Liver (tissue), 9 donors: Measurements from ENCODE around the gene WHRN. TPM values are rescaled to one million over a fixed set of nuclear protein-coding genes. Genes with fewer than 3 reads are reported as not detected.

Experiments
- DNase-seq: peaks from one replicate; pipeline ENCODE4 v3.0.0-alpha.2; 2017; ENCODE audit warnings: low spot score
- H3K27ac ChIP-seq, 2 donors: one replicate each; pipeline ENCODE4 v1.7.0; 2013; ENCODE audit warnings: inconsistent platforms in 2 of 2, low read length in 2 of 2, control low read depth in 1 of 2, low read depth in 1 of 2, mild to moderate bottlenecking in 1 of 2
- H3K27me3 ChIP-seq, 4 donors: one replicate each; pipeline versions ENCODE4 v1.6.1 to v1.7.0; 2013; ENCODE audit warnings: low read length in 3 of 4, inconsistent platforms in 1 of 4, mild to moderate bottlenecking in 1 of 4, moderate library complexity in 1 of 4; ENCODE audit not compliant: control insufficient read depth in 4 of 4, insufficient read depth in 4 of 4
- H3K36me3 ChIP-seq, 4 donors: one replicate each; pipeline versions ENCODE4 v1.6.1 to v1.7.0; 2013; ENCODE audit warnings: low read length in 3 of 4, mild to moderate bottlenecking in 3 of 4, low read depth in 1 of 4, moderate library complexity in 1 of 4; ENCODE audit not compliant: control insufficient read depth in 4 of 4, insufficient read depth in 3 of 4
- H3K4me1 ChIP-seq, 4 donors: one replicate each; pipeline versions ENCODE4 v1.6.1 to v1.7.0; 2013; ENCODE audit warnings: low read length in 3 of 4, mild to moderate bottlenecking in 3 of 4, moderate library complexity in 1 of 4; ENCODE audit not compliant: control insufficient read depth in 4 of 4, insufficient read depth in 4 of 4
- H3K4me3 ChIP-seq, 3 donors: one replicate each; pipeline versions ENCODE4 v1.6.1 to v1.7.0; 2013; ENCODE audit warnings: low read length in 3 of 3, control low read depth in 1 of 3, low read depth in 1 of 3, mild to moderate bottlenecking in 1 of 3
- H3K9ac ChIP-seq, 2 donors: one replicate each; pipeline ENCODE4 v1.7.0; 2013; ENCODE audit warnings: low read length in 2 of 2, mild to moderate bottlenecking in 2 of 2, moderate library complexity in 2 of 2, control low read depth in 1 of 2, low read depth in 1 of 2
- H3K9me3 ChIP-seq, 4 donors: one replicate each; pipeline versions ENCODE4 v1.6.1 to v1.7.0; 2013; ENCODE audit warnings: low read length in 3 of 4; ENCODE audit not compliant: control insufficient read depth in 4 of 4
- ATF3 ChIP-seq: IDR thresholded peaks from 2 replicates; pipeline ENCODE4 v1.6.1; 2016; ENCODE audit warnings: antibody characterized with exemption
- CTCF ChIP-seq: fragments of 150-350 bp; IDR thresholded peaks from 2 replicates; pipeline ENCODE4 v1.5.1; 2017; ENCODE audit warnings: improper control_type of control experiment, low read depth, low read length; ENCODE audit not compliant: missing input control
- EGR1 ChIP-seq, 2 donors: IDR thresholded peaks; 2 replicates each; pipeline ENCODE4 v1.6.1; 2016 to 2018; ENCODE audit warnings: antibody characterized with exemption in 2 of 2, low read depth in 2 of 2
- FOXA1 ChIP-seq: IDR thresholded peaks from 2 replicates; pipeline ENCODE4 v1.6.1; 2016; ENCODE audit warnings: antibody characterized with exemption
- FOXA2 ChIP-seq: IDR thresholded peaks from 2 replicates; pipeline ENCODE4 v1.6.1; 2016; ENCODE audit warnings: antibody characterized with exemption
- GABPA ChIP-seq, 2 donors: IDR thresholded peaks in 1 of 2; conservative IDR thresholded peaks in 1 of 2; 2 replicates each; pipeline ENCODE4 v1.6.1; 2016; ENCODE audit warnings: antibody characterized with exemption in 2 of 2, mild to moderate bottlenecking in 1 of 2, moderate library complexity in 1 of 2
- HNF4A ChIP-seq, 2 donors: conservative IDR thresholded peaks; 2 replicates each; pipeline ENCODE4 v1.6.1; 2016; ENCODE audit warnings: antibody characterized with exemption in 2 of 2, mild to moderate bottlenecking in 2 of 2
- HNF4G ChIP-seq: IDR thresholded peaks from 2 replicates; pipeline ENCODE4 v1.6.1; 2016; ENCODE audit warnings: antibody characterized with exemption
- JUND ChIP-seq, 2 donors: IDR thresholded peaks; 2 replicates each; pipeline ENCODE4 v1.6.1; 2016; ENCODE audit warnings: antibody characterized with exemption in 2 of 2
- MAX ChIP-seq: IDR thresholded peaks from 2 replicates; pipeline ENCODE4 v1.6.1; 2016; ENCODE audit warnings: antibody characterized with exemption
- NR2F2 ChIP-seq: IDR thresholded peaks from 2 replicates; pipeline ENCODE4 v1.6.1; 2016; ENCODE audit warnings: antibody characterized with exemption
- RAD21 ChIP-seq, 2 donors: IDR thresholded peaks; 2 replicates each; pipeline ENCODE4 v1.6.1; 2016; ENCODE audit warnings: antibody characterized with exemption in 2 of 2, mild to moderate bottlenecking in 2 of 2
- REST ChIP-seq: IDR thresholded peaks from 2 replicates; pipeline ENCODE4 v1.6.1; 2016; ENCODE audit warnings: antibody characterized with exemption, mild to moderate bottlenecking
- RXRA ChIP-seq, 2 donors: IDR thresholded peaks; 2 replicates each; pipeline ENCODE4 v1.6.1; 2017 to 2018; ENCODE audit warnings: antibody characterized with exemption in 2 of 2, mild to moderate bottlenecking in 1 of 2
- SP1 ChIP-seq: IDR thresholded peaks from 2 replicates; pipeline ENCODE4 v1.6.1; 2018; ENCODE audit warnings: antibody characterized with exemption, mild to moderate bottlenecking
- TAF1 ChIP-seq: conservative IDR thresholded peaks from 2 replicates; pipeline ENCODE4 v1.6.1; 2016; ENCODE audit warnings: antibody characterized with exemption, mild to moderate bottlenecking
- YY1 ChIP-seq: IDR thresholded peaks from 2 replicates; pipeline ENCODE4 v1.6.1; 2016; ENCODE audit warnings: antibody characterized with exemption, mild to moderate bottlenecking
- ZBTB33 ChIP-seq: IDR thresholded peaks from 2 replicates; pipeline ENCODE4 v1.6.1; 2016; ENCODE audit warnings: antibody characterized with exemption
- WGBS: extraction: QIAGEN DNeasy Blood & Tissue Kit; methylation state at CpG from one replicate; pipeline ENCODE4 v1.1.7; 2013; 5-methylcytosine and 5-hydroxymethylcytosine counted together
- polyA plus RNA-seq, 2 donors: library from polyadenylated mRNA; stranded (reverse) in 1 of 2; unstranded in 1 of 2; fragments of 200-250 nt in 1 of 2; fragments of >200 nt in 1 of 2; fragmentation: Nextera tagmentation in 1 of 2; extraction: Ambion mirVana in 1 of 2; gene quantifications; one replicate each; pipeline versions ENCODE4 v1.2.1 to v1.2.3, GENCODE V29; 2013 to 2015
- total RNA-seq, 2 donors: library from RNA; depleted of rRNA; stranded (reverse); fragments of >200 nt; gene quantifications; one replicate each; pipeline ENCODE4 v1.2.3, GENCODE V29; 2014
- donor health status: healthy.
- donor health status: healthy.
- donor health status: healthy.
- donor health status: healthy.
- donor health status: healthy.

The WHRN gene
- total and polyA plus RNA-seq, 4 donors, result 0.42 to 1.9 (median 0.88) TPM

GRCh38 chr9:114362394-114362793, 142.9 kb downstream of the WHRN start:
- Histone ChIP-seq H3K4me3 (no peak overlapping the region), H3K4me1 (peaks cover 0 to 31% (median 30%) of the 10 kb centered on the region in 4 donors), H3K9me3 (no peaks in the 10 kb centered on the region), H3K27ac (no peak overlapping the region), H3K9ac (no peak overlapping the region), H3K36me3 (peaks cover 12 to 51% (median 32%) of the 10 kb centered on the region in 4 donors), H3K27me3 (no peaks in the 10 kb centered on the region)
- WGBS, result 97% methylated on average over 12 of the region's 12 CpGs
- TF ChIP-seq JUND (IDR thresholded peaks at IDR 0.05) (no peak), TAF1 (no peak), FOXA2 (no peak), HNF4G (no peak), YY1 (no peak), RAD21 (IDR thresholded peaks at IDR 0.05) (no peak), NR2F2 (no peak), MAX (no peak), HNF4A (conservative IDR thresholded peaks at IDR 0.05) (no peak), ATF3 (no peak), FOXA1 (no peak), CTCF (no peak), EGR1 (IDR thresholded peaks at IDR 0.05; ENCODE audit: low read depth in 2 of 2) (no peak), REST (no peak), ZBTB33 (no peak), RXRA (IDR thresholded peaks at IDR 0.05) (no peak), SP1 (no peak), GABPA (IDR thresholded peaks at IDR 0.05 in 1 of 2, conservative IDR thresholded peaks at IDR 0.05 in 1 of 2) (no peak)
- DNase-seq, result no peak
